WERI-Rb-1 (cell line): ENCODE results near the gene TRIP10.

Experiments
- DNase-seq: peaks from one replicate; pipeline ENCODE4 v3.0.0-alpha.2; 2020
- H3K27ac ChIP-seq: fragments of 250-450 bp; sonication (Bioruptor Pico); 2 replicates; pipeline ENCODE4 v1.5.1; 2020; ENCODE audit warnings: mild to moderate bottlenecking, moderate library complexity
- H3K27me3 ChIP-seq: fragments of 250-450 bp; sonication (Bioruptor Pico); 2 replicates; pipeline ENCODE4 v1.5.1; 2021; ENCODE audit warnings: mild to moderate bottlenecking, low read depth, moderate library complexity; ENCODE audit not compliant: insufficient read depth, severe bottlenecking
- H3K36me3 ChIP-seq: fragments of 250-450 bp; sonication (Bioruptor Pico); 2 replicates; pipeline ENCODE4 v1.5.1; 2020; ENCODE audit warnings: mild to moderate bottlenecking, moderate library complexity
- H3K4me3 ChIP-seq: 2 replicates; pipeline ENCODE4 v1.5.1; 2011; ENCODE audit warnings: low read depth, mild to moderate bottlenecking, control low read depth, low read length
- H3K9me3 ChIP-seq: fragments of 250-450 bp; sonication (Bioruptor Pico); 2 replicates; pipeline ENCODE4 v1.5.1; 2021; ENCODE audit warnings: mild to moderate bottlenecking, moderate library complexity; ENCODE audit not compliant: severe bottlenecking
- CTCF ChIP-seq: IDR thresholded peaks from 2 replicates; pipeline ENCODE4 v1.5.1; 2011; ENCODE audit warnings: low read depth, mild to moderate bottlenecking, control low read depth, inconsistent platforms, low read length

TRIP10 gene

GRCh38 chr19:6739390-6739882, at the start of gene TRIP10:
Gene TRIP10 (plus strand): TSS chr19:6739680. CDS start chr19:6739762, 82 bp downstream.
- Histone ChIP-seq H3K27me3 (no peaks in the 10 kb centered on the region), H3K27ac (peak within 1 kb of the TSS; percentile 89), H3K9me3 (no peaks in the 10 kb centered on the region), H3K4me3 (peak within 1 kb of the TSS; percentile 75), H3K36me3 (peaks cover 20% of the 10 kb centered on the region)
- peak; percentile 70 for DNase-seq
- no peak for TF ChIP-seq CTCF

- H3K36me3 ChIP-seq = no peaks in the 10 kb centered on the region
Measured at GRCh38 chr19:6690160-6690885, 49.2 kb upstream of the TRIP10 start.

GRCh38 chr19:6691342-6691741, 48.1 kb upstream of the TRIP10 start:
- no peak for DNase-seq
- H3K36me3 ChIP-seq = no peaks in the 10 kb centered on the region
- no peak for TF ChIP-seq CTCF

More at GRCh38 chr19:6690160-6690885, 49.2 kb upstream of the TRIP10 start:
- Histone ChIP-seq H3K27ac (no peak overlapping the region), H3K27me3 (peaks cover 28% of the 10 kb centered on the region), H3K9me3 (peaks cover 9% of the 10 kb centered on the region), H3K4me3 (no peak overlapping the region)
- no peak for DNase-seq
- no peak for TF ChIP-seq CTCF

GRCh38 chr19:6692027-6692426, 47.5 kb upstream of the TRIP10 start:
- H3K4me3 ChIP-seq = no peak overlapping the region
- no peak for TF ChIP-seq CTCF
- H3K27ac ChIP-seq = no peak overlapping the region
- no peak for DNase-seq
- no peaks in the 10 kb centered on the region for H3K36me3 ChIP-seq
- H3K27me3 ChIP-seq = peaks cover 12% of the 10 kb centered on the region
- peaks cover 11% of the 10 kb centered on the region for H3K9me3 ChIP-seq

More at GRCh38 chr19:6691342-6691741, 48.1 kb upstream of the TRIP10 start:
- no peak overlapping the region for H3K27ac ChIP-seq
- peaks cover 11% of the 10 kb centered on the region for H3K9me3 ChIP-seq
- H3K27me3 ChIP-seq = peaks cover 18% of the 10 kb centered on the region
- no peak overlapping the region for H3K4me3 ChIP-seq

- Histone ChIP-seq H3K27me3 (peaks cover 17% of the 10 kb centered on the region), H3K36me3 (no peaks in the 10 kb centered on the region), H3K4me3 (no peak overlapping the region), H3K27ac (no peak overlapping the region), H3K9me3 (peaks cover 11% of the 10 kb centered on the region)
- TF ChIP-seq CTCF = no peak
- no peak for DNase-seq
Measured at GRCh38 chr19:6693056-6693471, 46.4 kb upstream of the TRIP10 start.
